Measurements from ENCODE around the gene RALGDS. TPM values are rescaled to one million over a fixed set of nuclear protein-coding genes. Genes with fewer than 3 reads are reported as not detected.
"Not testable (repeated sequence)": the region's sequence is repeated elsewhere in the genome, so short reads cannot be mapped to it uniquely, and the experiment has no call there.

RALGDS gene
- total RNA-seq, 1 donor from 2014 or later, result 80.6 TPM

DNA sequence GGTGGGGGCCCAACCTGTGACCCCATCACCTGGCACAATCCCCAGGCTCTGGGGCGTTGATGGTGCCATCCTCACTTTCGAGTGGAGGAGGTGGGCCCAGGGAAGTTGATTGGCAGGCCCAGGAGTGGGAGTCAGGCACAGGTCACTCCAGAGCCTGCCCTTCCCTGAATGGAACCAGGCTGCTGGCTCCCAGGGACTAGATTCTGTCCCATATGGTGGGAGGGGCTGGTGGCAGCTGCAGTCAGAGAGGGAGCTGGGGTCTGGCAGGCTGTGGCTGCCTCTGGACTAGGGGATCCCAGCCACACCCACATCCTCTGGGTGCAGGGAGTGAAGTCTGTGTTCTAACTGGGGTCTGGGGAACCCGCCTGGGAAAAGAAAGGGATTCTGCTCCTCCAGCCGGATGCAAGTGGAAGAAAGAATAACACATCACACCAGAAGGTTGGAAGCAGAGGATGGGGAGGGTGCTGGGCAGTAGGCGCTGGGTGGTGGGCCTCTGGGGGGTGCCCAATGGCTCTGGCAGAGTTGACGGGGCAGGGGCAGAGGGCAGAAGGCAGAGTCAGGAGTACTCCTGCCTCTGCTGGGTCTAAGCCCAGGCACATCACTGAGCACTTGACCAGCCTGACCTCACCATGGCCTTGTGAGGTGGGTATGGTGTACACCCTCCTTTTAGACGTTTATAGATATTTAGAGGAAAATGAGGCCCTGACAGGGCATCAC, 33.5 kb downstream of the RALGDS start:
- TF ChIP-seq, protein P1, sequence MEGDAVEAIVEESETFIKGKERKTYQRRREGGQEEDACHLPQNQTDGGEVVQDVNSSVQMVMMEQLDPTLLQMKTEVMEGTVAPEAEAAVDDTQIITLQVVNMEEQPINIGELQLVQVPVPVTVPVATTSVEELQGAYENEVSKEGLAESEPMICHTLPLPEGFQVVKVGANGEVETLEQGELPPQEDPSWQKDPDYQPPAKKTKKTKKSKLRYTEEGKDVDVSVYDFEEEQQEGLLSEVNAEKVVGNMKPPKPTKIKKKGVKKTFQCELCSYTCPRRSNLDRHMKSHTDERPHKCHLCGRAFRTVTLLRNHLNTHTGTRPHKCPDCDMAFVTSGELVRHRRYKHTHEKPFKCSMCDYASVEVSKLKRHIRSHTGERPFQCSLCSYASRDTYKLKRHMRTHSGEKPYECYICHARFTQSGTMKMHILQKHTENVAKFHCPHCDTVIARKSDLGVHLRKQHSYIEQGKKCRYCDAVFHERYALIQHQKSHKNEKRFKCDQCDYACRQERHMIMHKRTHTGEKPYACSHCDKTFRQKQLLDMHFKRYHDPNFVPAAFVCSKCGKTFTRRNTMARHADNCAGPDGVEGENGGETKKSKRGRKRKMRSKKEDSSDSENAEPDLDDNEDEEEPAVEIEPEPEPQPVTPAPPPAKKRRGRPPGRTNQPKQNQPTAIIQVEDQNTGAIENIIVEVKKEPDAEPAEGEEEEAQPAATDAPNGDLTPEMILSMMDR (IDR thresholded peaks at IDR 0.05; ENCODE audit: unreplicated experiment), result no peak
- no peaks in the 10 kb centered on the region for H3K36me3 Mint-ChIP-seq (ENCODE audit: low read depth, unreplicated experiment)
- H3K9me3 Mint-ChIP-seq (ENCODE audit: unreplicated experiment), result no peaks in the 10 kb centered on the region
- H3K4me1 Mint-ChIP-seq (ENCODE audit: unreplicated experiment), result no peaks in the 10 kb centered on the region
- DNase-seq (ENCODE audit: low spot score), result no peak
- H3K27me3 Mint-ChIP-seq (ENCODE audit: unreplicated experiment), result no peaks in the 10 kb centered on the region
- no peak overlapping the region for H3K4me3 Mint-ChIP-seq (ENCODE audit: unreplicated experiment)
- H3K27ac Mint-ChIP-seq (ENCODE audit: unreplicated experiment), result no peak overlapping the region

DNA sequence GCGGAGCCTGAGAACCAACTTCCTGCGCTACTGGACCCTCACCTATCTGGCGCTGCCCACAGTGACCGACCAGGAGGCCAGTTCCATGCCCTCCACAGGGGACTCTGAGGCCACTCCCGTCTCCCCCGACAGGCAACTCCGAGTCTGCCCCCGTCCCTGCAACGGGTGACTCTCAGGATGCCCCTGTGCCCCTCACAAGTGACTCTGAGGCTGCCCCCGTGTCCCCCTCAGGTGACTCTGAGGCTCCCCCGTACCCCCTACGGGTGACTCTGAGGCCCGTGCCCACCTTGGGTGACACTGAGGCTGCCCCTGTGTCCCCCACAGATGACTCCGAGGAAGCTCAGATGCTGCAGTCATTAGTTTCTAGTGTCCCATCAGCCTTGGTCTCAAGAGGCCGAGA, 34.1 kb downstream of the RALGDS start:
- no peak overlapping the region for H3K27ac Mint-ChIP-seq (ENCODE audit: unreplicated experiment)
- no peaks in the 10 kb centered on the region for H3K27me3 Mint-ChIP-seq (ENCODE audit: unreplicated experiment)
- TF ChIP-seq, protein P1 (IDR thresholded peaks at IDR 0.05; ENCODE audit: unreplicated experiment), result no peak
- DNase-seq (ENCODE audit: low spot score), result no peak
- no peaks in the 10 kb centered on the region for H3K36me3 Mint-ChIP-seq (ENCODE audit: low read depth, unreplicated experiment)
- H3K4me3 Mint-ChIP-seq (ENCODE audit: unreplicated experiment), result no peak overlapping the region
- no peaks in the 10 kb centered on the region for H3K4me1 Mint-ChIP-seq (ENCODE audit: unreplicated experiment)
- H3K9me3 Mint-ChIP-seq (ENCODE audit: unreplicated experiment), result no peaks in the 10 kb centered on the region

- not testable (repeated sequence) for H3K4me1 Mint-ChIP-seq (ENCODE audit: unreplicated experiment); H3K27ac Mint-ChIP-seq (ENCODE audit: unreplicated experiment); H3K27me3 Mint-ChIP-seq (ENCODE audit: unreplicated experiment); H3K36me3 Mint-ChIP-seq (ENCODE audit: low read depth, unreplicated experiment); H3K9me3 Mint-ChIP-seq (ENCODE audit: unreplicated experiment); DNase-seq (ENCODE audit: low spot score); H3K4me3 Mint-ChIP-seq (ENCODE audit: unreplicated experiment)
Measured at GRCh38 chr9:133086212-133086860, 34.7 kb downstream of the RALGDS start.

DNA sequence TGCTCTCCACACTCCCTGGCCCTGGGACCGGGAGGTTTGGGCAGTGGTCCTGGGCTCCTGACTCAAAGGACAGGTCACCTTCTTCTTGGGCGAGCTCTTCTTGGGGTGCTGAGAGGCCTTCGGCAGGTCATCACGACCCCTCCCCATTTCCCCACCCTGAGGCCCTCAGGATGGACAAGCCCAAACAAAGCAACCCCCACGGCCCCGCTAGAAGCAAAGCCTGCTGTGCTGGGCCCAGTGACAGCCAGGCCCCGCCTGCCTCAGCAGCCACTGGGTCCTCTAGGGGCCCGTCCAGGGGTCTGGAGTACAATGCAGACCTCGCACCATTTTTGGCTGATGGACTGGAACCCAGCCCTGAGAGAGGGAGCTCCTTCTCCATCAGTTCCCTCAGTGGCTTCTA, 37.4 kb downstream of the RALGDS start:
- H3K9me3 Mint-ChIP-seq (ENCODE audit: unreplicated experiment); H3K27ac Mint-ChIP-seq (ENCODE audit: unreplicated experiment); H3K4me1 Mint-ChIP-seq (ENCODE audit: unreplicated experiment); DNase-seq (ENCODE audit: low spot score); H3K4me3 Mint-ChIP-seq (ENCODE audit: unreplicated experiment); H3K27me3 Mint-ChIP-seq (ENCODE audit: unreplicated experiment); H3K36me3 Mint-ChIP-seq (ENCODE audit: low read depth, unreplicated experiment): not testable (repeated sequence)

DNA sequence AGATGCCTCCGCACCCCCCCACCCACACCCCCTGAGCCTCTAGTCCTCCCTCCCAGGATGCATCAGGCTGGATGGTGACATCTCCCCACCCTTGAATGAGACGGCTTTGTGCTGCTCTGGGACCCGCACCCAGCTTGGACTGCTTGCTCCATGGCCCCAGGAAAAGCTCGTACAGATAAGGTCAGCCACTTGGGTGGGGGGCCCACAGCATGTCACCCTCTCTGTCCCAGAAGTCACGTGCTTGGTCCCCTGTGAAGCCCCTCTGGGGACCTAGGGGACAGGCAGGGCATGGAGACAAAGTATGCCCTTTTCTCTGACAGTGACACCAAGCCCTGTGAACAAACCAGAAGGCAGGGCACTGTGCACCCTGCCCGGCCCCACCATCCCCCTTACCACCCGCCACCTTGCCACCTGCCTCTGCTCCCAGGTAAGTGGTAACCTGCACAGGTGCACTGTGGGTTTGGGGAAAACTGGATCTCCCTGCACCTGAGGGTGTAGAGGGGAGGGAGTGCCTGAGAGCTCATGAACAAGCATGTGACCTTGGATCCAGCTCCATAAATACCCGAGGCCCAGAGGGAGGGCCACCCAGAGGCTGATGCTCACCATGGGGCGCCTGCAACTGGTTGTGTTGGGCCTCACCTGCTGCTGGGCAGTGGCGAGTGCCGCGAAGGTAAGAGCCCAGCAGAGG, 38.9 kb downstream of the RALGDS start:
- not testable (repeated sequence) for H3K36me3 Mint-ChIP-seq (ENCODE audit: low read depth, unreplicated experiment); H3K27ac Mint-ChIP-seq (ENCODE audit: unreplicated experiment); H3K9me3 Mint-ChIP-seq (ENCODE audit: unreplicated experiment); H3K27me3 Mint-ChIP-seq (ENCODE audit: unreplicated experiment); H3K4me1 Mint-ChIP-seq (ENCODE audit: unreplicated experiment); H3K4me3 Mint-ChIP-seq (ENCODE audit: unreplicated experiment); DNase-seq (ENCODE audit: low spot score)

DNA sequence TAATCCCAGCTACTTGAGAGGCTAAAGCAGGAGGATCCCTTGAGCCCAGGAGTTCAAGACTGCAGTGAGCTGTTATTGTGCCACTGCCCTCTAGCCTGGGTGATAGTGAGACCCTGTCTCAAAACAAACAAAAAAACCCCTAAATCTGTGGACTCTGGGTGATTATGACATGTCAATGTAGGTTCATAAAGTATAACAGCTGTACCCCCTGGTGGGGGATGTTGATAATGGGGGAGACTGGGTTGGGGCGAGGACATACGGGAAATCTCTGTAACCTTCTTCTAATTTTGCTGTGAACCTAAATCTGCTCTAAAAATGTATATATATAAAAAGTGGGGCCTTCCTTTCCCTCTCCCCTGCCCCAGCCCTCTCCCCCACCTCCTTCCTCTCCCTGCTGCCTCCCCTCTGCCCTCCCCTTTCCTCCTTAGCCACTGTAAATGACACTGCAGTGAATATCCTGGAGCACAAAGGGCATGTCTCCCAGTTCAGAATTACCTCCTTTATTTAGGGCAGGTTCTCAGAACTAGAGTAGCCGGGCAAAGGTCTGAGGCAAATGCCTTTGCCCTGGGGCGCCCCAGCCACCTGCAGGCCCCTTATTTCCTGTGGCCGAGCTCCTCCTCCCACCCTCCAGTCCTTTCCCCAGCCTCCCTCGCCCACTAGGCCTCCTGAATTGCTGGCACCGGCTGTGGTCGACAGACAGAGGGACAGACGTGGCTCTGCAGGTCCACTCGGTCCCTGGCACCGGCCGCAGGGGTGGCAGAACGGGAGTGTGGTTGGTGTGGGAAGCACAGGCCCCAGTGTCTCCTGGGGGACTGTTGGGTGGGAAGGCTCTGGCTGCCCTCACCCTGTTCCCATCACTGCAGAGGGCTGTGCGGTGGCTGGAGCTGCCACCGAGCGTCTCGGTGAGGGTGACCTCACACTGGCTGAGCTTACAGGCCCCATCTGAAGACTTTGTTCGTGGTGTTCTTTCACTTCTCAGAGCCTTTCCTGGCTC, 40.0 kb downstream of the RALGDS start:
- DNase-seq (ENCODE audit: low spot score); H3K36me3 Mint-ChIP-seq (ENCODE audit: low read depth, unreplicated experiment); H3K27ac Mint-ChIP-seq (ENCODE audit: unreplicated experiment); H3K4me1 Mint-ChIP-seq (ENCODE audit: unreplicated experiment); H3K9me3 Mint-ChIP-seq (ENCODE audit: unreplicated experiment); H3K4me3 Mint-ChIP-seq (ENCODE audit: unreplicated experiment); H3K27me3 Mint-ChIP-seq (ENCODE audit: unreplicated experiment): not testable (repeated sequence)

Measured in endothelial cell (in vitro differentiated cells).